ENCODE measurements around the gene ZFYVE9.

DNA sequence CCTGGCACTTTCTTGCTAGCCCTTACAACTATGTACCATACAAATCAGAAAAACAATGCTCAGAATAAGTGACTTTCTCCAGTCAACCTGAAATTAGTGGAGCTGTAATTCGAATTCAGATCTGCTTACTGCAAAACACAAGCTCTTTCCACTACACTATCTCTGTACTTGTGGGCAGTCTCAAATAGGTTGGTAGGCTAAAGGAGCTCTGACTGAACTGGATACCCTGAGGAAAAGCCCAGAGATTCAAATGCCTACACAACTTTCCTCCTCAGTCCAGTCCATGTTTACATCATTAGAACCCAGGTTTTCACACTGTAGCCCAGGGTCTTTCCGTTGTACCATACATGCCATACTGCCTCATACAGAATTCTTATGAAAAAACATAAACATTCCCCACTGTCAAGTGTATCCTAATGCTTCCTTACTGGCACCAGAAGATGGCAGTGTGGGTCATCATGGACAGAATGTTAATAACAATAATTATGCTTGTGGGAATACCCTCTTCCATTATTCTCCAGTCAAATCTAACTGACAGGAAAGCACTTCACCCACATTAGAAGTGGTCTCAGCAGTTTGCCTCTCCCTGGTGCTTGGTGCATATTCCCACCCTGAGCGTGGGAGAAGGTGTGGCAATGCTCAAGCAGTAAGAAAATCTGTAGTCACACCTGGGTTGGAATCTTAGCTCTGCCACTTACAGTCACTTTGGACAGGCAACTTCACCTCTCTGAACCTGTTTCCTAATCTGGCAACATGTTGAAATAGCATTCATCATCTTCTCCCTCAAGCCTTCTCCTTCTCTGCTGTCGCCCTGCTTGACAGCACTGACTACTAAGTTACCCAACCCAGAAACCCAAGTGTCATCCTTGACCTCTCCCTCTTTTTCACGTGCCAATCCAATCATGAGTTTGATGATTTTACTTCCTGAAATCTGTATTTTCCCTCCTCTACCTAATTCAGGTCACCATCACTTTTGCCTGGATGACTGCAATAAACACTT is 14.4 kb upstream of the ZFYVE9 start:
- TF ChIP-seq POLR2AphosphoS5 (IDR thresholded peaks at IDR 0.05; ENCODE audit: low read depth, low read length): no peak
- no peak for TF ChIP-seq POLR2A (IDR thresholded peaks at IDR 0.05; ENCODE audit: low read depth, low read length)
